B cell (primary cell): ENCODE results near the gene FXYD3. TPM values are rescaled to one million over a fixed set of nuclear protein-coding genes. Genes with fewer than 3 reads are reported as not detected.

Experiments used
- ATAC-seq: fragments of 200-7000 bp; cut with Tn5 transposase; one replicate; pipeline ENCODE4 v1.10.0; 2021; ENCODE audit warnings: low read depth, mild to moderate bottlenecking, moderate number of reproducible peaks, moderate library complexity
- CTCF ChIA-PET: fragments of 350-600 bp; sonication (Branson Sonifier 250); formaldehyde crosslinking; loops from one replicate; lab custom pipeline; 2021; ENCODE audit warnings: antibody characterized with exemption, inconsistent platforms; lab: Charles Lee
- POLR2A ChIA-PET: fragments of 350-600 bp; sonication (Branson Sonifier 250); formaldehyde crosslinking; loops from one replicate; lab custom pipeline; 2021; ENCODE audit warnings: antibody characterized with exemption; lab: Charles Lee
- DNase-seq: peaks from one replicate; pipeline ENCODE4 v3.0.0; 2013
- H2AFZ ChIP-seq: 2 replicates; pipeline ENCODE4 v1.6.1; 2012; ENCODE audit warnings: mild to moderate bottlenecking, low read depth, low read length; ENCODE audit not compliant: insufficient read depth, poor library complexity, severe bottlenecking
- H3K27ac ChIP-seq, 2 donors: 1 replicate in 1 of 2; 2 replicates in 1 of 2; pipeline ENCODE4 v1.5.1; 2012 to 2013; ENCODE audit warnings: low read length in 2 of 2, mild to moderate bottlenecking in 2 of 2, moderate library complexity in 1 of 2
- H3K27me3 ChIP-seq, 4 experiments: fragments of 200-600 bp in 1 of 4; sonication (generic) in 1 of 4; replicated peaks in 1 of 4; 1 replicate in 2 of 4; 2 replicates in 2 of 4; pipeline versions ENCODE4 v1.6.1 to v1.7.0; 2013 to 2016; ENCODE audit warnings: low read length in 3 of 4, mild to moderate bottlenecking in 2 of 4, mixed read lengths in 1 of 4, moderate library complexity in 1 of 4; ENCODE audit not compliant: insufficient read depth in 4 of 4, control insufficient read depth in 3 of 4; ENCODE audit errors: control extremely low read depth in 1 of 4
- H3K36me3 ChIP-seq, 2 experiments: replicated peaks in 1 of 2; 1 replicate in 1 of 2; 2 replicates in 1 of 2; pipeline versions ENCODE4 v1.6.1 to v1.7.1; 2013; ENCODE audit warnings: low read length in 1 of 2; ENCODE audit not compliant: insufficient read depth in 2 of 2, control insufficient read depth in 1 of 2; ENCODE audit errors: control extremely low read depth in 1 of 2, extremely low read depth in 1 of 2
- H3K4me1 ChIP-seq, 2 donors: fragments of 200-600 bp in 1 of 2; sonication (generic) in 1 of 2; 1 replicate in 1 of 2; 2 replicates in 1 of 2; pipeline versions ENCODE4 v1.5.1 to v1.6.1; 2013 to 2017; ENCODE audit warnings: low read length in 2 of 2; ENCODE audit not compliant: control insufficient read depth in 2 of 2, insufficient read depth in 2 of 2
- H3K4me2 ChIP-seq: replicated peaks from 2 replicates; pipeline ENCODE3; 2012; ENCODE audit warnings: mild to moderate bottlenecking, low read depth, low read length; ENCODE audit not compliant: poor library complexity, severe bottlenecking
- H3K4me3 ChIP-seq, 5 experiments: fragments of 200-600 bp in 1 of 5; sonication (generic) in 1 of 5; 1 replicate in 3 of 5; 2 replicates in 2 of 5; pipeline versions ENCODE4 v1.5.1 to v1.7.0; 2011 to 2016; ENCODE audit warnings: low read length in 4 of 5, mild to moderate bottlenecking in 4 of 5, low read depth in 2 of 5, control low read depth in 1 of 5, moderate library complexity in 1 of 5; ENCODE audit not compliant: insufficient read depth in 1 of 5; ENCODE audit errors: control extremely low read depth in 1 of 5, extremely low read depth in 1 of 5
- H3K79me2 ChIP-seq: fragments of 200-600 bp; sonication (generic); one replicate; pipeline ENCODE4 v1.6.0; 2016; ENCODE audit warnings: low read length; ENCODE audit not compliant: control insufficient read depth, insufficient read depth
- H3K9ac ChIP-seq: fragments of 200-600 bp; sonication (generic); 2 replicates; pipeline ENCODE4 v1.6.1; 2017; ENCODE audit warnings: mild to moderate bottlenecking, low read length, moderate library complexity
- H3K9me3 ChIP-seq, 3 donors: one replicate each; pipeline versions ENCODE4 v1.6.1 to v1.7.1; 2013; ENCODE audit warnings: low read length in 2 of 3; ENCODE audit not compliant: control insufficient read depth in 2 of 3, insufficient read depth in 1 of 3; ENCODE audit errors: control extremely low read depth in 1 of 3
- H4K20me1 ChIP-seq: 2 replicates; pipeline ENCODE4 v1.6.0; 2012; ENCODE audit warnings: mild to moderate bottlenecking, low read length; ENCODE audit not compliant: insufficient read depth, control insufficient read depth, poor library complexity, severe bottlenecking
- H3K27ac Mint-ChIP-seq: one replicate; pipeline ENCODE4 v1.8.0; 2021; ENCODE audit warnings: mixed read lengths
- H3K27me3 Mint-ChIP-seq: one replicate; pipeline ENCODE4 v1.8.0; 2021; ENCODE audit warnings: mixed read lengths
- H3K4me1 Mint-ChIP-seq: one replicate; pipeline ENCODE4 v1.8.0; 2021; ENCODE audit warnings: mixed read lengths
- H3K4me3 Mint-ChIP-seq: one replicate; pipeline ENCODE4 v1.8.0; 2021; ENCODE audit warnings: mixed read lengths
- H3K9me3 Mint-ChIP-seq: one replicate; pipeline ENCODE4 v1.8.0; 2022; ENCODE audit warnings: mixed read lengths; ENCODE audit not compliant: insufficient read depth
- EZH2 ChIP-seq: IDR thresholded peaks from 2 replicates; pipeline ENCODE4 v1.6.1; 2012; ENCODE audit warnings: borderline replicate concordance, low read depth, mild to moderate bottlenecking, moderate library complexity, low read length; ENCODE audit not compliant: insufficient read depth, poor library complexity, severe bottlenecking
- whole genome bisulfite sequencing: methylation state at CpG from one replicate; pipeline ENCODE4 v1.1.5; 2013; ENCODE audit warnings: missing lambda C conversion rate; ENCODE audit not compliant: insufficient coverage; 5-methylcytosine and 5-hydroxymethylcytosine counted together
- intact Hi-C: fragments of 100-400 bp; cut with micrococcal nuclease; formaldehyde crosslinking; loops from one replicate; pipeline ENCODE4 v1.10.0; 2022
- polyA plus RNA-seq: library from polyadenylated mRNA; depleted of rRNA; stranded (reverse); fragments of >200 nt; gene quantifications from 2 replicates; pipeline ENCODE4 v1.2.3, GENCODE V29; 2012
- total RNA-seq, 2 donors: library from RNA; stranded (reverse); fragments of 120-200 nt in 1 of 2; gene quantifications; 1 replicate in 1 of 2; 2 replicates in 1 of 2; pipeline versions ENCODE4 v1.2.3 to v1.2.4, GENCODE V29; 2013 to 2022
- TF ChIP-seq, protein P1 (sequence below): fragments of 200-600 bp; IDR thresholded peaks from one replicate; pipeline ENCODE4 v1.8.0; 2022; ENCODE audit warnings: antibody characterized with exemption, mild to moderate bottlenecking

Gene FXYD3
- total and polyA plus RNA-seq, 2 donors (not counting 1 experiment from before 2014, with no cell fraction given), result not detected

DNA sequence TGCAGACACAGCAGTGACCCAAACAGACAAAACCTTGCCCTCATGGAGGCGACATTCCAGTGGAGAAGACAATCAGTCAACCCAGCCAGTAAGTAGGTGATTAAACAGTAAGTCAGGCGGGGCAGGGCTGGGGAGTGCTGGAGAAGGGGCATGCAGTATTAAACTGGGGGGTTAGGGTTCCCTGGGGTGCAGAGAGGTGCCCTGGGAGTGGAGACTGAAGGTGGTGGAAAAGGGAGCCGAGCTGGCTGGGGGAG lies 31.2 kb upstream of the FXYD3 start:
- no peaks in the 10 kb centered on the region for H3K79me2 ChIP-seq
- no peaks in the 10 kb centered on the region for H3K36me3 ChIP-seq
- H3K27ac Mint-ChIP-seq, result peak overlapping the region; percentile 90
- H2AFZ ChIP-seq, result peak overlapping the region; percentile 67
- ATAC-seq, result no peak
- peak overlapping the region; percentile 24 for H3K9ac ChIP-seq
- TF ChIP-seq, protein P1, sequence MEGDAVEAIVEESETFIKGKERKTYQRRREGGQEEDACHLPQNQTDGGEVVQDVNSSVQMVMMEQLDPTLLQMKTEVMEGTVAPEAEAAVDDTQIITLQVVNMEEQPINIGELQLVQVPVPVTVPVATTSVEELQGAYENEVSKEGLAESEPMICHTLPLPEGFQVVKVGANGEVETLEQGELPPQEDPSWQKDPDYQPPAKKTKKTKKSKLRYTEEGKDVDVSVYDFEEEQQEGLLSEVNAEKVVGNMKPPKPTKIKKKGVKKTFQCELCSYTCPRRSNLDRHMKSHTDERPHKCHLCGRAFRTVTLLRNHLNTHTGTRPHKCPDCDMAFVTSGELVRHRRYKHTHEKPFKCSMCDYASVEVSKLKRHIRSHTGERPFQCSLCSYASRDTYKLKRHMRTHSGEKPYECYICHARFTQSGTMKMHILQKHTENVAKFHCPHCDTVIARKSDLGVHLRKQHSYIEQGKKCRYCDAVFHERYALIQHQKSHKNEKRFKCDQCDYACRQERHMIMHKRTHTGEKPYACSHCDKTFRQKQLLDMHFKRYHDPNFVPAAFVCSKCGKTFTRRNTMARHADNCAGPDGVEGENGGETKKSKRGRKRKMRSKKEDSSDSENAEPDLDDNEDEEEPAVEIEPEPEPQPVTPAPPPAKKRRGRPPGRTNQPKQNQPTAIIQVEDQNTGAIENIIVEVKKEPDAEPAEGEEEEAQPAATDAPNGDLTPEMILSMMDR, result no peak
- TF ChIP-seq EZH2, result no peak
- WGBS, result 100% methylated on average over 2 of the region's 3 CpGs
- no peaks in the 10 kb centered on the region for H3K9me3 ChIP-seq
- no peak for DNase-seq
- H3K27ac ChIP-seq, result peak overlapping the region; percentile 90 to 92
- ChIA-PET POLR2A (no interaction called here), CTCF (interaction anchor here (1.2 to 14.9 kb wide), 3 partner anchors 8 to 19 kb away, joined by 3 to 192 read pairs (median 3); no protein-coding TSS in a partner anchor)
- H3K4me2 ChIP-seq, result peak overlapping the region; percentile 62
- H3K4me1 ChIP-seq, result peaks cover 80 to 85% of the 10 kb centered on the region in 2 donors
- intact Hi-C loops, result no loop called here
- no peaks in the 10 kb centered on the region for H4K20me1 ChIP-seq
- H3K27me3 Mint-ChIP-seq, result no peaks in the 10 kb centered on the region
- H3K9me3 Mint-ChIP-seq, result no peaks in the 10 kb centered on the region
- peak overlapping the region in 1 of 5 experiments; percentile 4 for H3K4me3 ChIP-seq
- peak overlapping the region; percentile 79 for H3K4me3 Mint-ChIP-seq
- H3K27me3 ChIP-seq, result no peaks in the 10 kb centered on the region
- peaks cover 72% of the 10 kb centered on the region for H3K4me1 Mint-ChIP-seq

DNA sequence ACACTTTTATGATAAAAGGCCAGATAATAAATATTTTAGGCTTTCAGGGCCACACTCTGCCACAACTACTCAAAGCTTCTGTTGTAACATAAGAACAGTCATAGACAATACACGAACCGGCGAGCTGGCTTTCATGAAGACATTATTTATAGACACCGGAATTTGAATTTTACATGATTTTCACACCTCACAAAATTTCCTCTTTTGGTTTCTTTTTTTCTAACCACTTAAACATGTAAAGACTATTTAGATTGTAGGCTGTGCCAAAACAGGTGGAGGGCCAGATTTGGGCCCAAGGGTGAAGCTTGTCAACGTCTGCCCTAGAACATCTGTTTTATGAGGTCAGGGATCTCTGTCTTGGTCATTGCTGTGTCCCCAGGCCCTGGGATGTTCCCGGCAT lies 29.7 kb upstream of the FXYD3 start:
- H3K27me3 Mint-ChIP-seq, result no peaks in the 10 kb centered on the region
- ATAC-seq, result peak; percentile 66

More for the DNA sequence above, 29.7 kb upstream of the FXYD3 start:
- H3K79me2 ChIP-seq, result no peaks in the 10 kb centered on the region
- H3K27ac ChIP-seq, result peak overlapping the region; percentile 90 to 92
- H3K4me3 ChIP-seq, result peak overlapping the region in 1 of 5 experiments; percentile 1
- H3K4me1 ChIP-seq, result peaks cover 90% of the 10 kb centered on the region in 2 donors
- TF ChIP-seq, protein P1, result no peak
- no peak for TF ChIP-seq EZH2
- peak overlapping the region; percentile 59 for H2AFZ ChIP-seq
- no peaks in the 10 kb centered on the region for H3K9me3 ChIP-seq
- 0% methylated on average over 1 of the region's 6 CpGs for WGBS
- intact Hi-C loops, result loop anchor here (1.0 to 5.0 kb wide), 2 partner anchors 19 to 36 kb away; no protein-coding TSS in a partner anchor
- ChIA-PET CTCF (interaction anchor here (1.0 to 14.9 kb wide), 12 partner anchors 13 to 113 kb away, joined by 3 to 192 read pairs (median 6); partner anchors contain the start of gene FXYD7), POLR2A (interaction anchor here (0.8 to 1.9 kb wide), 2 partner anchors 19 to 125 kb away, joined by 3 to 7 read pairs; no protein-coding TSS in a partner anchor)
- H3K4me2 ChIP-seq, result peak overlapping the region; percentile 62
- peak overlapping the region; percentile 95 for H3K27ac Mint-ChIP-seq
- peak overlapping the region; percentile 83 for H3K4me3 Mint-ChIP-seq
- no peaks in the 10 kb centered on the region for H4K20me1 ChIP-seq
- DNase-seq, result peak; percentile 70
- H3K36me3 ChIP-seq, result no peaks in the 10 kb centered on the region
- H3K9me3 Mint-ChIP-seq, result no peaks in the 10 kb centered on the region
- H3K4me1 Mint-ChIP-seq, result peaks cover 76% of the 10 kb centered on the region
- peak overlapping the region; percentile 36 for H3K9ac ChIP-seq
- no peaks in the 10 kb centered on the region for H3K27me3 ChIP-seq
